Activated naive CD8-positive, alpha-beta T cell (primary cell): ENCODE data around the gene CLGN.
A peak's percentile ranks its signal among the peaks of the same experiment; 100 is the strongest.

Experiments
- H3K27ac Mint-ChIP-seq: one replicate; pipeline ENCODE4 v1.8.0; 2021; ENCODE audit warnings: mixed read lengths
- H3K27me3 Mint-ChIP-seq: one replicate; pipeline ENCODE4 v1.8.0; 2021; ENCODE audit warnings: mixed read lengths
- H3K36me3 Mint-ChIP-seq: one replicate; pipeline ENCODE4 v1.8.0; 2021; ENCODE audit warnings: mixed read lengths
- H3K4me1 Mint-ChIP-seq: one replicate; pipeline ENCODE4 v1.8.0; 2021; ENCODE audit warnings: low read depth, mixed read lengths
- H3K4me3 Mint-ChIP-seq: one replicate; pipeline ENCODE4 v1.8.0; 2021; ENCODE audit warnings: mild to moderate bottlenecking, mixed read lengths
- H3K9me3 Mint-ChIP-seq: one replicate; pipeline ENCODE4 v1.8.0; 2021; ENCODE audit warnings: low read depth, mixed read lengths

The CLGN gene

GRCh38 chr4:140359562-140360427 lies 67.7 kb downstream of the CLGN start:
- H3K4me1 Mint-ChIP-seq = no peaks in the 10 kb centered on the region
- no peak overlapping the region for H3K27ac Mint-ChIP-seq
- no peaks in the 10 kb centered on the region for H3K27me3 Mint-ChIP-seq
- H3K9me3 Mint-ChIP-seq = no peaks in the 10 kb centered on the region
- no peaks in the 10 kb centered on the region for H3K36me3 Mint-ChIP-seq
- H3K4me3 Mint-ChIP-seq = no peak overlapping the region

- peaks cover 11% of the 10 kb centered on the region for H3K4me1 Mint-ChIP-seq
- no peak overlapping the region for H3K4me3 Mint-ChIP-seq
- H3K36me3 Mint-ChIP-seq = no peaks in the 10 kb centered on the region
- H3K27me3 Mint-ChIP-seq = no peaks in the 10 kb centered on the region
- H3K27ac Mint-ChIP-seq = no peak overlapping the region
- no peaks in the 10 kb centered on the region for H3K9me3 Mint-ChIP-seq
Measured at GRCh38 chr4:140358281-140358680, 69.2 kb downstream of the CLGN start.

GRCh38 chr4:140357868-140358267 lies 69.6 kb downstream of the CLGN start:
- H3K4me3 Mint-ChIP-seq = no peak overlapping the region
- no peaks in the 10 kb centered on the region for H3K9me3 Mint-ChIP-seq
- H3K27ac Mint-ChIP-seq = no peak overlapping the region
- no peaks in the 10 kb centered on the region for H3K27me3 Mint-ChIP-seq
- H3K4me1 Mint-ChIP-seq = peaks cover 14% of the 10 kb centered on the region
- H3K36me3 Mint-ChIP-seq = no peaks in the 10 kb centered on the region

GRCh38 chr4:140355288-140355687 lies 72.2 kb downstream of the CLGN start:
- Mint-ChIP-seq H3K27ac (no peak overlapping the region), H3K27me3 (no peaks in the 10 kb centered on the region), H3K36me3 (no peaks in the 10 kb centered on the region), H3K4me3 (no peak overlapping the region), H3K4me1 (peaks cover 16% of the 10 kb centered on the region), H3K9me3 (no peaks in the 10 kb centered on the region)

GRCh38 chr4:140353786-140354185 lies 73.7 kb downstream of the CLGN start:
- Mint-ChIP-seq H3K36me3 (no peaks in the 10 kb centered on the region), H3K4me1 (peaks cover 16% of the 10 kb centered on the region), H3K4me3 (peak overlapping the region; percentile 0), H3K9me3 (no peaks in the 10 kb centered on the region), H3K27ac (no peak overlapping the region), H3K27me3 (no peaks in the 10 kb centered on the region)

GRCh38 chr4:140351093-140352075 lies 76.1 kb downstream of the CLGN start:
- H3K27me3 Mint-ChIP-seq = peaks cover 4% of the 10 kb centered on the region
- no peak overlapping the region for H3K4me3 Mint-ChIP-seq
- H3K9me3 Mint-ChIP-seq = no peaks in the 10 kb centered on the region

GRCh38 chr4:140349816-140350215 lies 77.6 kb downstream of the CLGN start:
- no peaks in the 10 kb centered on the region for H3K36me3 Mint-ChIP-seq
- H3K9me3 Mint-ChIP-seq = no peaks in the 10 kb centered on the region
- peaks cover 5% of the 10 kb centered on the region for H3K27me3 Mint-ChIP-seq
- H3K27ac Mint-ChIP-seq = no peak overlapping the region
- peaks cover 16% of the 10 kb centered on the region for H3K4me1 Mint-ChIP-seq
- H3K4me3 Mint-ChIP-seq = no peak overlapping the region

More at GRCh38 chr4:140351093-140352075, 76.1 kb downstream of the CLGN start:
- H3K4me1 Mint-ChIP-seq = peaks cover 16% of the 10 kb centered on the region
- no peak overlapping the region for H3K27ac Mint-ChIP-seq
- H3K36me3 Mint-ChIP-seq = no peaks in the 10 kb centered on the region

GRCh38 chr4:140346136-140346535 lies 81.3 kb downstream of the CLGN start:
- H3K27ac Mint-ChIP-seq = no peak overlapping the region
- peaks cover 5% of the 10 kb centered on the region for H3K4me1 Mint-ChIP-seq
- H3K9me3 Mint-ChIP-seq = no peaks in the 10 kb centered on the region
- H3K4me3 Mint-ChIP-seq = no peak overlapping the region
- peaks cover 15% of the 10 kb centered on the region for H3K27me3 Mint-ChIP-seq
- H3K36me3 Mint-ChIP-seq = no peaks in the 10 kb centered on the region

- peaks cover 15% of the 10 kb centered on the region for H3K27me3 Mint-ChIP-seq
- no peak overlapping the region for H3K4me3 Mint-ChIP-seq
- H3K9me3 Mint-ChIP-seq = no peaks in the 10 kb centered on the region
- peaks cover 5% of the 10 kb centered on the region for H3K4me1 Mint-ChIP-seq
- no peak overlapping the region for H3K27ac Mint-ChIP-seq
- H3K36me3 Mint-ChIP-seq = no peaks in the 10 kb centered on the region
Measured at GRCh38 chr4:140344621-140345020, 82.8 kb downstream of the CLGN start.

GRCh38 chr4:140344101-140344500 lies 83.3 kb downstream of the CLGN start:
- H3K4me3 Mint-ChIP-seq = no peak overlapping the region
- no peaks in the 10 kb centered on the region for H3K9me3 Mint-ChIP-seq
- H3K36me3 Mint-ChIP-seq = no peaks in the 10 kb centered on the region
- H3K27me3 Mint-ChIP-seq = peaks cover 15% of the 10 kb centered on the region
- no peak overlapping the region for H3K27ac Mint-ChIP-seq
- peaks cover 5% of the 10 kb centered on the region for H3K4me1 Mint-ChIP-seq

- H3K4me3 Mint-ChIP-seq = no peak overlapping the region
- no peaks in the 10 kb centered on the region for H3K9me3 Mint-ChIP-seq
- H3K27ac Mint-ChIP-seq = no peak overlapping the region
- H3K27me3 Mint-ChIP-seq = peaks cover 15% of the 10 kb centered on the region
- no peaks in the 10 kb centered on the region for H3K36me3 Mint-ChIP-seq
- H3K4me1 Mint-ChIP-seq = peaks cover 5% of the 10 kb centered on the region
Measured at GRCh38 chr4:140343303-140343702, 84.1 kb downstream of the CLGN start.

GRCh38 chr4:140342620-140343019 lies 84.8 kb downstream of the CLGN start:
- Mint-ChIP-seq H3K27ac (no peak overlapping the region), H3K27me3 (peaks cover 13% of the 10 kb centered on the region), H3K4me1 (peaks cover 5% of the 10 kb centered on the region)

More at GRCh38 chr4:140342620-140343019, 84.8 kb downstream of the CLGN start:
- Mint-ChIP-seq H3K9me3 (no peaks in the 10 kb centered on the region), H3K36me3 (no peaks in the 10 kb centered on the region), H3K4me3 (no peak overlapping the region)
